HFF-Myc (cell line): ENCODE measurements around the gene ACY1.

Source experiments
- DNase-seq: peaks from one replicate; pipeline ENCODE4 v3.0.0-alpha.2; 2011; ENCODE audit warnings: low read depth; ENCODE audit errors: extremely low read depth
- H3K4me3 ChIP-seq: replicated peaks from 2 replicates; pipeline ENCODE4 v1.5.1; 2011; ENCODE audit warnings: low read depth, mild to moderate bottlenecking, control low read depth, low read length
- CTCF ChIP-seq: IDR thresholded peaks from 2 replicates; pipeline ENCODE4 v1.5.1; 2012; ENCODE audit warnings: mild to moderate bottlenecking, low read depth, low read length, control low read depth; ENCODE audit errors: missing control alignments

Gene ACY1

GRCh38 chr3:52034651-52035050 is 51.3 kb downstream of the ACY1 start:
- no peak for TF ChIP-seq CTCF
- H3K4me3 ChIP-seq, result no peak overlapping the region
- DNase-seq, result no peak

DNA sequence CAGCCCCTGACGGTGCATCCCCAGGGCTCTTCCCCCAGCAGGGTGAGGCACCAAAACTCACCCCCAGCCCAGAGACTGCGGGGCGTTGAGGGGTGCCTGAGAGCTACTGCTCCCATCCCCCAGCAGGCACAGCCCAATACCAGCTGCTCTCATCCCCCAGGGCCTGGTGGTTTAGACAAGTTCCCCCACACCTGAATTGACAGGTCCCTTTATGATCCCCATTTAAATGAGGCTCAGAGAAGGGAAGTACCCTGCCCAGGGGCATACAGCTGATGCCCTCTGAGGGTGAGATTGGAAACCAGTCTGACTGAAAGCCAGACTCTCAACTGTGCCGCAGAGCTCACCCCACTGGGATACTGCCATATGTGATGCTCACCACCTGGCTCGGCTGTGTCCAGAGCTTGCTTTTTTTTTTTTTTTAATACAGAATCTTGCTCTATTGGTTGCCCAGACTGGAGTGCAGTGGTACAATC is 52.9 kb downstream of the ACY1 start:
- no peak for TF ChIP-seq CTCF
- no peak for DNase-seq

GRCh38 chr3:52036829-52037228 is 53.5 kb downstream of the ACY1 start:
- no peak for DNase-seq
- no peak for TF ChIP-seq CTCF
- no peak overlapping the region for H3K4me3 ChIP-seq

More for the DNA sequence above, 52.9 kb downstream of the ACY1 start:
- H3K4me3 ChIP-seq, result no peak overlapping the region

GRCh38 chr3:52037291-52037690 is 54.0 kb downstream of the ACY1 start:
- no peak for DNase-seq
- TF ChIP-seq CTCF, result no peak
- no peak overlapping the region for H3K4me3 ChIP-seq

GRCh38 chr3:52038227-52038626 is 54.9 kb downstream of the ACY1 start:
- no peak for DNase-seq
- no peak overlapping the region for H3K4me3 ChIP-seq
- TF ChIP-seq CTCF, result no peak
